OCI-LY1 (cell line): ENCODE results near the gene MPHOSPH6.

Experiments used
- CTCF ChIP-seq: fragments of 200-600 bp; sonication (generic), shearing (Covaris generic); IDR thresholded peaks from 2 replicates; pipeline ENCODE4 v1.5.1; 2017; ENCODE audit warnings: mild to moderate bottlenecking, antibody characterized with exemption, low read length, moderate library complexity, mixed read lengths
- EZH2 ChIP-seq: fragments of 200-600 bp; sonication (generic), shearing (Covaris generic); IDR thresholded peaks from 2 replicates; pipeline ENCODE4 v1.8.0; 2017; ENCODE audit warnings: borderline replicate concordance, mixed run types, mild to moderate bottlenecking, antibody characterized with exemption, low read length, moderate library complexity, mixed read lengths

GRCh38 chr16:82183004-82183397, 13.0 kb upstream of the MPHOSPH6 start:
- no peak for TF ChIP-seq CTCF
- TF ChIP-seq EZH2, result no peak
